Fibroblast of gingiva (primary cell): Measurements from ENCODE around the gene NHERF2.

ENCODE experiments used
- DNase-seq: peaks from one replicate; pipeline ENCODE4 v3.0.0-alpha.2; 2011; ENCODE audit warnings: low read depth

The NHERF2 gene

GRCh38 chr16:2040787-2041522 lies 14.3 kb downstream of the NHERF2 start:
- no peak for DNase-seq

- no peak for DNase-seq
Observed at GRCh38 chr16:2042171-2042985, 15.7 kb downstream of the NHERF2 start.

- no peak for DNase-seq
Observed at GRCh38 chr16:2042986-2043666, 16.4 kb downstream of the NHERF2 start.

DNA sequence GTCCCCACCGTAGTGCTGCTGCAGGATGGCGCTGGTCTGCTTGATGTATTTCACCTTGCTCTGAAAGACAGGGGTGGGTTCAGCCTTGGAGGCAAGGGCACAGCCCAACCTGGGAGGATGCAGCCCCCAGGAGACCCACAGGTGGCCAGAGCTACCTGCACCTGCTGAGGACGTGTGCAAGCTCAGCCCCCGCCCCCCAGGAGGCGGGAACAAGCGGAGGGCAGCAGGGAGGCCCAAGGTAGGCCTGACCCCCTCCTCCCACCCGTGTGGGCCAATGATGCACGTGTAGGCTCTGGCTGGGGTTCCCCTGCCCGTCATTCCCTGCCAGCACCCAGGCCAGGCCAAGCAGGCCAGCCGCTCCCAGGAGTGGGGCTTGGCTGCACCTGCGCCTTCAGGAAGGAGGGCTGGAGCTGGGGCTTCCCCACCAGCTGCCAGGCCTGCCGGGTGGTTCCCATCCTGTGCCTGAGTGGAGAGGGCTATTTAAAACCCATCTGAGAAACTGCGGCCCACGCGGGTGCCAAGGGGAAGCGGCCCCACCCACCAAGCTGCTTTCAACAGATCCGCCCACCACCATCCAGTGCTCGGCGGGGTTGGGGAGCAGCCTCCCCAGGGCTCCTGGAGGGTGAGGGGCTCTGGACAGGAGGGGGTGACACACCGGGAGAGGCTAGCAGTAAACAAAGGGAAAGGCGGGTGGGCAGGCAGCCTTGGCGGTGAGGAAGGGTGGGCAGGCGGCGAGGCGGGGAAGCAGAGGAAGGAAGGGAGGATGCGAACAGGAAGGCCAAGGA lies 17.2 kb downstream of the NHERF2 start:
- DNase-seq, result no peak

- no peak for DNase-seq
Observed at GRCh38 chr16:2044541-2044940, 17.8 kb downstream of the NHERF2 start.

GRCh38 chr16:2045965-2046892 lies 19.5 kb downstream of the NHERF2 start:
- no peak for DNase-seq

DNA sequence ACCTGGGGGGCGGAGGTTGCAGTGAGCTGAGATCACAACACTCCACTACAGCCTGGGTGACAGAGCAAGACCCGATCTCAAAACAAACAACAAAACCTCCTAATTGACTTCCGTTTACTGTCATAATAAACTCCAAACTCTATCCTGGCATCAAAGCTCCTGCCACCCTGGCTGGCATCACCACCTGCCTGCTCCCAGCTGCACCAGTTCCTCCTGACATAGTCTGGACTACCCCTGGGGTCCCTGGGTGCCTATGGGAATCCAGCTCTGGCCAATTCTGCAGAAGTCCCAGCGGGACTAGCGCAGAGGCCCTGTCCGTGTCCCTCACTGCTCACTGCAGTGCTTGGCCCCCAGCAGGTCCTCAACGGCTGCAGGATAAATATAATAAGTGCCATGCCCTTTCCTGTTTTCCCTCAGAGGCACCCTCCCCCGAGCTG lies 20.2 kb downstream of the NHERF2 start:
- no peak for DNase-seq

- peak; percentile 95 for DNase-seq
Observed at GRCh38 chr16:2047330-2048115, 20.8 kb downstream of the NHERF2 start, which contains the start of the genes NTHL1 and TSC2. Gene NTHL1 (minus strand): TSS chr16:2047834. CDS start chr16:2047823, 11 bp downstream. Gene TSC2 (plus strand): TSS chr16:2047985. CDS start chr16:2048616, 631 bp downstream.

DNA sequence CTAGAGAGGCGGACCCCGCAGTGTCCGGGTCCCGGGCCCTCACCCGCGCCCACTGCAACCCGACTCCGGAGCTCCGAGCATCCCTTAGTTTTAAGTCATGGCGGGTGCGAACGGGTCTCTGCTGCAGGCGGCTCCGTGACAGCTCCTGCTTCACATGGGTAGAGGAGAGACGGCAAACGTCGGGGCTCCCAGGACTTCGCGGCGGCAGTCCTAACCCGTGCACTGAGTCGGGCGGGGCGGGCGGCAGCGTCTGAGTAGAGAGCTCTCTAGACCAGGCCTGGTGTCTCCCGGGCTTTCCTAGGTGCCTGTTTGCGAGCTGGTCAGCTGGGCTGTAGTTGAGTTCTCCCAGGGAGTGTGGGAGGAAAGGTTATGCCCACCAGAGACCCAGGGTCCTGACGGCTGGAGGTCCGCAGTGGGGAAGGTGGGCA lies 21.4 kb downstream of the NHERF2 start:
- no peak for DNase-seq

DNA sequence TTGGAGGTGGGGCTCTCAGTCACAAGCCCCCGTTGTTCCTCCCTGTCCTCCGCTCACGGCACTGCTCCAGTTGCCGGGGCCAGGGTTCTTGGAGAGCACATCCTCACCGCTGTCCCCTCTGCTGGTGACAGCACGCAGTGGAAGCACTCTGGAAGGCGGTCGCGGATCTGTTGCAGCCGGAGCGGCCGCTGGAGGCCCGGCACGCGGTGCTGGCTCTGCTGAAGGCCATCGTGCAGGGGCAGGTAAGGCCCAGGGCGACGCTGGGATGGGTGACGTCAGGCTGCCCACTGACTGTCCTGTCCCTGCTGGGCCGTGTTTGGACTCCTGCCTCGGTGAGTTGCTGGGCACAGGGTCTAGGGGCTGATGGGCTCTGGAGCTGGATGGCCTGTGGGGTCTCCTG lies 26.5 kb downstream of the NHERF2 start:
- no peak for DNase-seq

GRCh38 chr16:2053897-2054296 lies 27.2 kb downstream of the NHERF2 start:
- no peak for DNase-seq

DNA sequence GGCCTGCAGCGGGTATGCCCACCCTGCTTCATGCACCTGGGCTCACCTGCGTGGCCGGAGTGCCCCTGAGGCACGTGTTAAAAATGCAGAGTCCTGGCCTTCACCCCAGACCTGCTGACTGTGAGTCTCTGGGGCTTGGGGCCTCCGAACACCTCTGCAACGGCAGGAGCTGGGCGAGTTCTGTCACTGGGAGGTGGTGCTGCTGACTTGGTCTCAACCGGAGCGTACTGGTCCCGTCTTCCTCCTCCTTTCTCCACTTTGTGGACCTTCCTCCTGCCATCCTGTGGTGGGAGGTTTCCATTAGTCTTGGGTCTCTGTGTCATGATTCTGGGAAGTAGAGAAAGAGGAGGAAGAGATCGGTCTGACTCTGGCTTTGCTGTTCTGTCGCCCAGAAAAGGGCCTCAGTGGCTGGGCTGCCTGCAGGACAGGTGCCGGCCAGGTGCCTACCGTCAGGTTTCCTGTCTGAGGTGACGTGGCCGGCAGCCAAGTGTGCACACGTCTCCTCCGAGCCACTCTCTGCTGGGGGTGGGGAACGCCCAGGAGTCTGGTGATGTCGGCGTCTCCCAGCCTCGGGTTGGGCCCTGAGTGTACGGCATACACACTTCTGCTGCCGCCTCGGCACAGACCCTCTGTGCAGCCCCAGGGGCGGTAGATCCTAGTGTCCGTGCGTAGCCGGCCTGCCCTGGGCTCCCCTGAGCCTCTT lies 28.0 kb downstream of the NHERF2 start:
- no peak for DNase-seq

DNA sequence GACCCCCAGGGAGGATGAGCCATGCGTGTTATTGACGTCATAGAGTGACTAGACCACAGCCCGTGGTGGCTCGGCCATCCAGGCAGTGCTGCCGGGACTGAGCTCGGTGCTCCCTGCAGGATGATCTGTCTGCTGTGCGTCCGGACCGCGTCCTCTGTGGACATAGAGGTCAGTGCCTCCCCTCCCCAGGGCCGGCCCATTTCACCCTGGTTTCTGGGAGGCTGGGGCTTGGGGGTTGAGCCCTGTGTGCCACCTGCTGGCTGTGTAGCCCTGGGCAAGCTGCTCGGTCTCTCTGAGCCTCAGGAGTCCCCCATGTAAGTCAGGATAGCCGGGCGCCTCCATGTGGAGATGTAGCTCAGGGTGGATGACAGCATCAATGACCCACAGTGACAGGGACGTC lies 29.4 kb downstream of the NHERF2 start:
- DNase-seq, result no peak

DNA sequence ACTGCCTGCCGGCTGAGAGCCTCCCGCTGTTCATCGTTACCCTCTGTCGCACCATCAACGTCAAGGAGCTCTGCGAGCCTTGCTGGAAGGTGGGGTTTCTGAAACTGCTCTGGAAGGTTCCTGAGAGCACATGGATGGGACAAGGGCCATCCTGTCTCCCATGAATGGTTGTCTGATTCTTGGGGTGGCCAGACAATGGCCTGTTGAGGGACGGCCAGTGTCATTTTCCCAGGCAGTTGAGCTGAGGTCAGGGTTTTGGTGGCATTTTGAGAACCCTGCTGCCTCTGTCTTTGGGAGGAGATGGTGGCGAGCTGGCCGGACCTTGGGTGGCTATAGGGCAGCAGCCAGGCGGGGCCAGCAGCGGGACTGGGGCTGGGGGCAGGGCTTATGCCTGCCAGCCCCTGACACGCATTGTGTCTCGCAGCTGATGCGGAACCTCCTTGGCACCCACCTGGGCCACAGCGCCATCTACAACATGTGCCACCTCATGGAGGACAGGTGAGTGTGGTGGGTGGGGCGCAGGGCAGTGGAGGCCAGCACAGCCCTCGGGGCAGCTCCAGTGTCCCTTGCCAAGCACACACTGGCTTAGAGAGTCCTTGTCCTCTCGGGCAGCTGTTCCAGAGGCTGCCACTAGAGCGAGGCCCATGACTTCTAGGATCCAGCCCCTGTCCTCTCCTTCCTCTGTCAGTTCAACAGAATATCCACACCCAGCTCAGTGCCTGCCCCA lies 30.1 kb downstream of the NHERF2 start:
- DNase-seq, result no peak

DNA sequence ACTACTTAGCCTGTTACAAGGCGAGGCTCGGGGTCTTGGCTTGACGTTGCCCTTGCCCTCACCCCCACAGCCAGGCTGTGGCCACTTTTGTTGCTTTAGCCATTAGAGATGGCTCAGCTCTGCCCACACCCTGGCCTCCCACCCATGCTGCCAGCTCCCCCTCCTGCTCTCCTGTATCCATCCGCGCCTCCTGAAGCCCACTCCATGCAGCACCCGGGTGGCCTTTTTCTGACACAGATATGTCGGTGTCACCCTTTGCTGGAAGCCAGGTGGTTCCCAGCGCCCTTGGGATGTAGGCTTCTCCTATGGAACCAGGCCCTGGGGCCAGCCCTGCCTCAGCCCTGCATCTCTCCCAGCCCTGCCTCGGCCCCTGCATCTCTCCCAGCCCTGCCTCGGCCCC lies 30.7 kb downstream of the NHERF2 start:
- DNase-seq, result no peak

DNA sequence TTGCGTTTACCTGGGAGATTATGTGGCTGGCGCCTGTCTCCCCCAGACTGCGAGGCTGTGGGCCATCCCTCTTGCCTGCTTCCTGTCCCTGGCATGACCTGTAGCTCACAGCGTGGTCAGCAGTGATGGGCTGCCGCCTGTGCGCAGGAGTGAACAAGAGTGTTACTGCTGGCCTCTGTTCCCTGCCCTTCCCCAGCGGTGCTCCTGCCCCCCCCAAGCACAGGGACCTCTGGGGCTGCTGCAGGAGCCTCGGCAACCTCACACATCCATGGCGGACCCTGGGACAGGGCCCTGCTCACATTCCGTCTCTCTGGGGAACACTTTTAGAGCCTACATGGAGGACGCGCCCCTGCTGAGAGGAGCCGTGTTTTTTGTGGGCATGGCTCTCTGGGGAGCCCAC lies 31.7 kb downstream of the NHERF2 start:
- no peak for DNase-seq

- no peak for DNase-seq
Observed at GRCh38 chr16:2058872-2059271, 32.2 kb downstream of the NHERF2 start.

DNA sequence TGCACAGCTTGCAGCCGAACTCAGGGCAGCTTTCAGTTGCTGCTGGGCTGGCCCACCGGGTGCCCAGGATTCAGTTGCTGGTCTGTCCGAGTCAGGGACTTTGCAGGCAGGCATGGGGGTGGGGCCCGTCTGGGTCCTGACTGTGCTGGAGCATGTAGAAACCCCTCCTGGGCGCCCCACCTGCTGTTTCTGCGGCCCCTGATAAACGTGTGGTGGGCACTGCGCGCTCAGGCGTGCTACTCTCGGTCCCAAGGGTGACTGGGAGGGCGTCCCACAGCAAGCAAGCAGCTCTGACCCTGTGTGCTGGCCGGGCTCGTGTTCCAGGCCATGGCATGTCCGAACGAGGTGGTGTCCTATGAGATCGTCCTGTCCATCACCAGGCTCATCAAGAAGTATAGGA lies 33.6 kb downstream of the NHERF2 start:
- no peak for DNase-seq

- no peak for DNase-seq
Observed at GRCh38 chr16:2061023-2061422, 34.3 kb downstream of the NHERF2 start.
